GM21367 (cell line): ENCODE measurements around the gene ANKRD23.
"Not testable (repeated sequence)": the region's sequence is repeated elsewhere in the genome, so short reads cannot be mapped to it uniquely, and the experiment has no call there.

Experiments
- ATAC-seq: cut with Tn5 transposase; IDR thresholded peaks from one replicate; pipeline ENCODE4 v1.9.1; 2021; ENCODE audit not compliant: unreplicated experiment

The ANKRD23 gene

DNA sequence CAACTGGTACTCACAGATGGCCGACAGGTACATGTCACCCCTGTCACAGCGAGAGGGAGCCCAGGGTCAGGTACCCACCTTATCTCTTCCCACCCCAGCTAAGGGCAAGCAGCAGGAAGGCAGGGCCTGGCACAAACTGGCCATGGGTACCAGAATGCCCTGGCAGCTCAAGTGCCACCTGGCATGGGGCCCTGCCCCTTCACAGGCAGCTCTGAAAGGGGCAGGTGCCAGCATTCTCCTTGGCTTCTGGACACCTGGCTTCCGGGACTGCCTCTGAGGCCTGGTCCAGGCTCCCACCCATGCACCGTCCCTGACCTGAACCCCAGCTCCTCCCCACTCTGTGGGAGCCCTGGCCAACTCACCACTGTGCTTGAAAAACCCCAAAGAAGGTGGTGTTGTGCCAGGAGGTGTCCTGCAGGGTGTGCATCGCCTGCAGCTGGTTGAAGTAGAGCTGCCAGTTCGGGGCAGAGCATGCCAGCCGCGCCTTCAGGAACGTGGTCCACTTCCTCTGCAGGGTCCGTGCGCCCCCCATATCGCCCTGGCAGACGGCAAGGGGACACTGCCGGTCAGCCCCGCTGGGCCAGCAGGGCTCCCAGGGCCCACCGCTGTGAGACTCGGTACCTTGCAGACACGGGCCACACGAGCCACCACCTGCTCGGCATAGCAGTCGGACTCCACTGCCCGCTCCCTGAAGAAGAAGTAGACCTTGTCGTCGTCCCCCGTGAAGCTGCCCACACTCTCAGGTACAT is 20.7 kb upstream of the ANKRD23 start:
- no peak for ATAC-seq

DNA sequence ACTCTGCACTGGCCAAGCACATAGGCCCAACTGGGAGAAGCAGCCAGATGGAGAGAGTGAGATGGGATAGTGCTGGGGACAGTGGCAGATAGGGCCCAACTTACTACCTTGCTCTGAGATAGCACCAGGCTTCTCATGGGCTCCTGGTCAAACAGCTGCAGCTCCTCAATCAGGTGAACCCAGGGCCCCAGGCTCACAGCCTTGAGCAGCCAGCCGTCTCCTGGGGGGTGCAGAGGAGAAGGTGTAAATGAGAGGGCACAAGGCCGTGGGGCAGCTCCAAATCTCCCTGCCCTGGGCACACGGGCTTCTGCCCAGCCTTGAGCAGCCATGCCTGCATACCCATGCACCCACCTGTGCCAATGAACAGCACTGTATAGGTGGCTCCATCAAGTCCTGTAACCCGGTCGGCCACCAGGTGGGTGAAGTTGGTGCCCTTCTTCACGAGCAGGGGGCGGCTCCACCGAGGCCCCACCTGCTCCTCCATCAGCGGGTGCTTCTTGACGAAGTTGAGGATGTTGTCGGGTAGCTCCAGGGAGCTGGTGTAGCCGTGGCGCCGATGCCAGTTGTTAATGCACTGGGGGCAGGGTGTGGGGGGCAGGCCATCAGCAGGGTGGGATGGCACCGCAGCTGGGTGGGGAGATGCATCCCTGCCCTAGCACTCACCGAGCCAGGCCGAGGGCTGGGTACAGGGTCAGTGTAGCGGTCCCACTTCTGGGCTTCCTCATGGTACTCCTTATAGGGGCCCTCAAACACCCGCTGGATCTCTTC is 19.9 kb upstream of the ANKRD23 start:
- ATAC-seq = no peak

DNA sequence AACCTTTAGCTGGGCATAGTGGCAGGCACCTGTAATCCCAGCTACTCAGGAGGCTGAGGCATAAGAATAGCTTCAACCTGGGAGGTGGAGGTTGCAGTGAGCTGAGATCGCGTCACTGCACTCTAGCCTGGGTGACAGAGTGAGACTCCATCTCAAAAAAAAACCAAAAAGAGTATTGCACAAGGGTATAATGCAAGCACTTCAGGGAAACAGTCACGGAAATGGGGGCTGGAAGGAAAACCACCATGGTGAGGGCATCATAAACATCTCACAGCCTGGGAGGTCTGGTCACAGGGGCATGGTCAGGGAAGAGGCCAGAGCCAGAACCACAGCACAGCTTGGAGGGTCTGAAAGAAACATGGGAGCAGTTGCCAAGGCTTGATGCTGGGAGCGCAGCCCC is 19.2 kb upstream of the ANKRD23 start:
- ATAC-seq = not testable (repeated sequence)

GRCh38 chr2:96861074-96861473 is 17.3 kb upstream of the ANKRD23 start:
- ATAC-seq = no peak

- no peak for ATAC-seq
Measured at GRCh38 chr2:96860065-96861029, 16.5 kb upstream of the ANKRD23 start.

- no peak for ATAC-seq
Measured at GRCh38 chr2:96859681-96860064, 15.9 kb upstream of the ANKRD23 start.

DNA sequence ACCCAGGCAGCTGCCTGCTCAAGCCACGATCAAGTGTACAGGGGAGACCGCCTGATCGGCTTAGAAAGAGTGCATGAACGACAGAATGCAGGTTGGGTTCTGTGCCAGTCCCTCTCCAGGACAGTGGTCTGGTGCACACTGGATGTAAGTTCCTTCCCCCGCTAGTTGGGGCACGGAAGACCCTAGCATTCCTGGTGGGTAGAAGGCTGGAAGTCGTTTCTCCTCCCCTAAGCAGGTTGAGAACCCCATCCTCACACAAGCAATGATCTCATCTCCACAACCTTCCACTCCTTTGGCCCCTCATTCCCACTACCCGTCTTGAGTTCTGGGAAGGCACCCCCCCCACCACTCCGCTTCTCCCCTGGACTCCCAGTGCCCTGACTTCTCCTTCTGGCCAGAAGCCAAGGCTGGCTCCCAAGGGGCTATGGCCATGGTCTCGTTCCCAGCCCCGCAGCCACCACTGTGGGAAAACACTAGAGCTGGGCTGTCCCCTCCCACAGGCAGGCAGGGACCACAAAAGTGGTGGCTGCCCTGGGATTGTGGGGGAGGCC is 15.4 kb upstream of the ANKRD23 start:
- ATAC-seq = no peak

- ATAC-seq = peak; percentile 85
Measured at GRCh38 chr2:96857667-96858372, 14.0 kb upstream of the ANKRD23 start, which contains the start of gene ANKRD39. Gene ANKRD39 (minus strand): TSS chr2:96858016. CDS start chr2:96857987, 29 bp downstream.

GRCh38 chr2:96856776-96857666 is 13.2 kb upstream of the ANKRD23 start:
- peak; percentile 23 for ATAC-seq

DNA sequence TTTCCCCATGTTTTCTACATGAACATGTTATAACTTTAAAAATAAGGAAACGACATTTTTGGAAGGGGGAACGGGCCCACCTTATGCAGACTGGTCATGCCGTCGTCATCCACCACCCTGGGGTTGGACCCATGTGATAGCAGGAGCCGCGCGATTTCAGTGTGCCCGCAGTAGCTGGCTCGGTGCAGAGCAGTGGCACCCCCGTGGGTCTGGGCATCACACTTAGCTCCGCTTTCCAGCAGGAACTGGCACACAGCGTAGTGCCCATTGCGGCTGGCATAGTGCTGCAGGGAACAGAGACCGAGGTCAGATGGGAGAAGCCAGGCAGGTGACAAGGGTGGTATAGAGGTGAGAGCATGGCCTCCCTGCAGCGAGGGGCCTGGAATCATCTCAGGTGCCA is 9.5 kb upstream of the ANKRD23 start:
- ATAC-seq = no peak

DNA sequence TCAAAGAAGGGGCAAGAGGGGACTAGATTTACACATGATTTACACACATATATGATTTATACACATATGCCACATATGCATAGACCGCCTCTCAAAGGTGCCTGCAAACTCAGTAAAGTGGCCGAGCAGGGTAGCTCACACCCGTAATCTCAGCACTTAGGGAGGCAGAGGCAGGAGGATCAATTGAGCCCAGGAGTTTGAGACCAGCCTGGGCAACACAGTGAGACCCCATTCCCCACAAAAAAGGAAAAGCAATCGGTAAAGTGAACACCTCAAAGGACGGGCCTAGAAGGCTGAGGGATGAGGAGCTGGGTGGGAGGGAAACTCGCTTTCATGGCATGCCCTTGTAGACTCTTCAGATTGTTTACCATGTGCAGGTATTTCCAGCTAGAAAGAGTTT is 8.8 kb upstream of the ANKRD23 start:
- no peak for ATAC-seq

- no peak for ATAC-seq
Measured at GRCh38 chr2:96848264-96848663, 4.4 kb upstream of the ANKRD23 start.

DNA sequence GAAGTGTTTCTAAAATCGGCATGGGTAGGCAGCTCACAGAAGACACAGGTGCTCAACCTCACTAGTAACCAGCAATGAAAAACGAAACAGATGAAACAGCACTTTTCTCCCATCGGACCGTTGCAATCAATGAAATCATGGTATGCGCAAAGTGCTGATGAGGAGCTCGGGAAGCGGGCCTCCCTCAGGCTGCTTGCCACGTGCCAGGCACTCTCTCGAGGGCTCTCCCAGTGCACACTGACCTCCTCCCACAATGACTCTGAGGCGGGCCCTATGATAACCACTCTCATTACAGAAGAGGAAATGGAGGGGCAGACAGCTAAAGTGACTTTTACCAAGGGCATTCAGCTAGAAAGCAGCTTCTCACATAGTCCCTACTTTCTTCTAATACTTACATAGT is 3.8 kb upstream of the ANKRD23 start:
- ATAC-seq = no peak

- no peak for ATAC-seq
Measured at GRCh38 chr2:96846825-96847224, 3.0 kb upstream of the ANKRD23 start.

- ATAC-seq = no peak
Measured at GRCh38 chr2:96844405-96844808, 586 bp upstream of the ANKRD23 start.

GRCh38 chr2:96842600-96842999 is 1.2 kb downstream of the ANKRD23 start:
- no peak for ATAC-seq

DNA sequence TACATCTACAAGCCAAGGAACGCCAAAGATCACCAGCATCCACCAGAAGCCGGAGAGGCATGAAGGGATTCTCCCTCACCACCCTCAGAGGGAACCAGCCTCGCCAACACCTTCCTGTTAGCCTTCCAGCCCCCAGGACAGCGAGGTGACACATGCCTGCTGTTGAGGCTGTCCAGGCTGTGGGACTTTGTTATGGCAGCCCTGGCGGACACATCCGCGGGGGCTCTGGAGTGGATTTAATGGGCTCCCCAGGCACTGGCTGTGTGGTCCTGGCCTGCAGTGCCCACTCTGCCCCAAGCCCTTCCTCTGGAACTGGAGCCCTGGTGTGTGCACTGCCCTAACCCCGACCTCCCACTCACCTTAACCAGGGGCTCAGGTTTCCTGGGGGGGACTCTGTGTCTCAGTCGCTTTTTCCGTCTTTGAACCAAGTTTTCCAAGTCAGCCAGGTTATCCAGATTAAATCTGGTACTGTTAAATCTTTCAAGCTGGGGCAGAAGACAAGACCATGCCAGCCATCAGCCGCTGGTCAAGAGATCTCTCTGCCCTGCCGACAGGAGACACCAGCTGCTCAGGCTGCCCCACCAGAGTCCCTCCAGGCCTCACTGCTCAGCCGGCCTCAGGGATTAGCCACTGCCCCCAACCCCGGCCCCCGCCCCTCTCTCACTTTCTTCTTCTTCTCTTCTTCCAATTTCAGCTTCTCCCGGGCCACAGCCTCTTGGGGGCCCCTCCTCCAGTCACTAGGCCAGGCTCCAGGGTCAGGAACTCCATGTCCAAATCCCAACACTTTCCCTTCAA is 1.9 kb downstream of the ANKRD23 start:
- no peak for ATAC-seq
